ENCODE results near the gene PLAC8. TPM values are rescaled to one million over a fixed set of nuclear protein-coding genes. Genes with fewer than 3 reads are reported as not detected.
"Not testable (repeated sequence)": the region's sequence is repeated elsewhere in the genome, so short reads cannot be mapped to it uniquely, and the experiment has no call there.

The PLAC8 gene
- total RNA-seq, 8 experiments from 2014 or later, result 0.55 to 13.1 (median 1.5) TPM; not detected in 2

- in situ Hi-C loops (cut with MboI; ENCODE audit: low pct_unique_long_range_greater_than_20kb in 2 of 9, low sequenced_read_pairs in 9 of 9, unreplicated experiment in 9 of 9), result no loop called here
- Histone ChIP-seq H3K4me1 (replicated peaks in 1 of 2) (no peaks in the 10 kb centered on the region), H3K4me3 (no peak overlapping the region), H3K27ac (no peak overlapping the region)
- WGBS, 10 experiments, result 14 to 100% (median 49%) methylated on average over 1 to 3 of the region's 5 CpGs; no CpG with 5 or more reads in 4 of the 10 experiments
- ATAC-seq (replicated peaks in 6 of 8), result no peak
These were observed 13.9 kb upstream of the PLAC8 start for GRCh38 chr4:83128240-83128929.

GRCh38 chr4:83125738-83126141 lies 11.2 kb upstream of the PLAC8 start:
- in situ Hi-C loops (cut with MboI; ENCODE audit: low pct_unique_long_range_greater_than_20kb in 2 of 9, low sequenced_read_pairs in 9 of 9, unreplicated experiment in 9 of 9), result no loop called here
- ATAC-seq (replicated peaks in 6 of 8), result no peak
- Histone ChIP-seq H3K4me3 (no peak overlapping the region), H3K4me1 (replicated peaks in 1 of 2) (no peaks in the 10 kb centered on the region), H3K27ac (no peak overlapping the region)
- 55 to 100% (median 85%) methylated on average over 2 to 9 of the region's 9 CpGs; no CpG with 5 or more reads in 1 of the 10 experiments for WGBS, 10 experiments

- in situ Hi-C loops (cut with MboI; ENCODE audit: low pct_unique_long_range_greater_than_20kb in 2 of 9, low sequenced_read_pairs in 9 of 9, unreplicated experiment in 9 of 9), result no loop called here
- 65 to 100% (median 77%) methylated on average over 2 to 9 of the region's 10 CpGs; no CpG with 5 or more reads in 2 of the 10 experiments for WGBS, 10 experiments
- H3K27ac ChIP-seq, result no peak overlapping the region
- no peak for ATAC-seq (replicated peaks in 6 of 8)
- H3K4me1 ChIP-seq (replicated peaks in 1 of 2), result no peaks in the 10 kb centered on the region
- H3K4me3 ChIP-seq, result no peak overlapping the region
These were observed 9.7 kb upstream of the PLAC8 start for GRCh38 chr4:83124111-83124780.

GRCh38 chr4:83121246-83121645 lies 6.7 kb upstream of the PLAC8 start:
- ATAC-seq (replicated peaks in 6 of 8), result no peak
- no peak overlapping the region for H3K27ac ChIP-seq
- H3K4me3 ChIP-seq, result no peak overlapping the region
- in situ Hi-C loops (cut with MboI; ENCODE audit: low pct_unique_long_range_greater_than_20kb in 2 of 9, low sequenced_read_pairs in 9 of 9, unreplicated experiment in 9 of 9), result no loop called here
- WGBS, 10 experiments, result 60 to 93% (median 86%) methylated on average over 2 to 5 of the region's 5 CpGs; no CpG with 5 or more reads in 2 of the 10 experiments
- H3K4me1 ChIP-seq (replicated peaks in 1 of 2), result no peaks in the 10 kb centered on the region

GRCh38 chr4:83118869-83119268 lies 4.3 kb upstream of the PLAC8 start:
- ATAC-seq (replicated peaks in 6 of 8), result peak in 1 of 8 experiments; percentile 28
- Histone ChIP-seq H3K4me1 (replicated peaks in 1 of 2) (no peaks in the 10 kb centered on the region), H3K4me3 (no peak overlapping the region), H3K27ac (no peak overlapping the region)
- WGBS, 10 experiments, result 0 to 100% (median 70%) methylated on average over 1 to 2 of the region's 2 CpGs; no CpG with 5 or more reads in 2 of the 10 experiments
- in situ Hi-C loops (cut with MboI; ENCODE audit: low pct_unique_long_range_greater_than_20kb in 2 of 9, low sequenced_read_pairs in 9 of 9, unreplicated experiment in 9 of 9), result no loop called here

GRCh38 chr4:83115656-83116285 lies 1.2 kb upstream of the PLAC8 start:
- Histone ChIP-seq H3K4me1 (replicated peaks in 1 of 2) (no peaks in the 10 kb centered on the region), H3K4me3 (no peak overlapping the region), H3K27ac (no peak overlapping the region)
- WGBS, 10 experiments, result 24 to 96% (median 78%) methylated on average over 1 to 8 of the region's 8 CpGs; no CpG with 5 or more reads in 1 of the 10 experiments
- in situ Hi-C loops (cut with MboI; ENCODE audit: low pct_unique_long_range_greater_than_20kb in 2 of 9, low sequenced_read_pairs in 9 of 9, unreplicated experiment in 9 of 9), result no loop called here
- peak in 2 of 8 experiments; percentile 22 to 33 for ATAC-seq (replicated peaks in 6 of 8)

GRCh38 chr4:83115000-83115399 lies 471 bp upstream of the PLAC8 start:
- ATAC-seq (replicated peaks in 6 of 8), result no peak
- H3K27ac ChIP-seq, result no peak overlapping the region
- in situ Hi-C loops (cut with MboI; ENCODE audit: low pct_unique_long_range_greater_than_20kb in 2 of 9, low sequenced_read_pairs in 9 of 9, unreplicated experiment in 9 of 9), result no loop called here
- no peak overlapping the region for H3K4me3 ChIP-seq
- no peaks in the 10 kb centered on the region for H3K4me1 ChIP-seq (replicated peaks in 1 of 2)

- H3K4me3 ChIP-seq, result no peak overlapping the region
- in situ Hi-C loops (cut with MboI; ENCODE audit: low pct_unique_long_range_greater_than_20kb in 2 of 9, low sequenced_read_pairs in 9 of 9, unreplicated experiment in 9 of 9), result no loop called here
- no peak overlapping the region for H3K27ac ChIP-seq
- no peaks in the 10 kb centered on the region for H3K4me1 ChIP-seq (replicated peaks in 1 of 2)
- WGBS, 10 experiments, result 0 to 88% (median 63%) methylated on average over 1 to 3 of the region's 3 CpGs; no CpG with 5 or more reads in 4 of the 10 experiments
- no peak for ATAC-seq (replicated peaks in 6 of 8)
These were observed 1.1 kb downstream of the PLAC8 start for GRCh38 chr4:83113429-83113786.

GRCh38 chr4:83112678-83113428 lies 1.7 kb downstream of the PLAC8 start:
- WGBS, 10 experiments, result 60 to 100% (median 94%) methylated on average over 2 to 13 of the region's 16 CpGs; no CpG with 5 or more reads in 2 of the 10 experiments

GRCh38 chr4:83112231-83112630 lies 2.3 kb downstream of the PLAC8 start:
- Histone ChIP-seq H3K4me1 (replicated peaks in 1 of 2) (no peaks in the 10 kb centered on the region), H3K27ac (no peak overlapping the region), H3K4me3 (no peak overlapping the region)
- no peak for ATAC-seq (replicated peaks in 6 of 8)
- in situ Hi-C loops (cut with MboI; ENCODE audit: low pct_unique_long_range_greater_than_20kb in 2 of 9, low sequenced_read_pairs in 9 of 9, unreplicated experiment in 9 of 9), result no loop called here
- WGBS, 10 experiments, result 79 to 100% (median 90%) methylated on average over 1 to 2 of the region's 2 CpGs; no CpG with 5 or more reads in 2 of the 10 experiments

More at GRCh38 chr4:83112678-83113428, 1.7 kb downstream of the PLAC8 start:
- ATAC-seq (replicated peaks in 6 of 8), result no peak
- H3K4me1 ChIP-seq (replicated peaks in 1 of 2), result no peaks in the 10 kb centered on the region
- H3K4me3 ChIP-seq, result no peak overlapping the region
- H3K27ac ChIP-seq, result no peak overlapping the region
- in situ Hi-C loops (cut with MboI; ENCODE audit: low pct_unique_long_range_greater_than_20kb in 2 of 9, low sequenced_read_pairs in 9 of 9, unreplicated experiment in 9 of 9), result no loop called here

GRCh38 chr4:83111751-83112141 lies 2.8 kb downstream of the PLAC8 start:
- in situ Hi-C loops (cut with MboI; ENCODE audit: low pct_unique_long_range_greater_than_20kb in 2 of 9, low sequenced_read_pairs in 9 of 9, unreplicated experiment in 9 of 9); ATAC-seq (replicated peaks in 6 of 8); H3K27ac ChIP-seq; H3K4me3 ChIP-seq; H3K4me1 ChIP-seq (replicated peaks in 1 of 2): not testable (repeated sequence)
- WGBS, 10 experiments, result 58 to 100% (median 97%) methylated on average over 1 to 5 of the region's 7 CpGs; no CpG with 5 or more reads in 4 of the 10 experiments

GRCh38 chr4:83110970-83111750 lies 3.4 kb downstream of the PLAC8 start:
- Histone ChIP-seq H3K27ac (no peak overlapping the region), H3K4me3 (no peak overlapping the region), H3K4me1 (replicated peaks in 1 of 2) (no peaks in the 10 kb centered on the region)
- WGBS, 10 experiments, result 60 to 100% (median 96%) methylated on average over 1 to 8 of the region's 8 CpGs
- in situ Hi-C loops (cut with MboI; ENCODE audit: low pct_unique_long_range_greater_than_20kb in 2 of 9, low sequenced_read_pairs in 9 of 9, unreplicated experiment in 9 of 9), result no loop called here
- ATAC-seq (replicated peaks in 6 of 8), result no peak
